Kidney (tissue), 14 donors: ENCODE data around the gene RAB29. TPM values are rescaled to one million over a fixed set of nuclear protein-coding genes. Genes with fewer than 3 reads are reported as not detected.

Source experiments
- DNase-seq, 5 donors: peaks; one replicate each; pipeline ENCODE4 v3.0.0-alpha.2; 2013 to 2020
- FAIRE-seq: peaks from 2 replicates; lab custom pipeline; 2012; peaks lifted over from hg19 to GRCh38; lab: Jason Lieb, UNC
- H3K27ac ChIP-seq, 2 donors: one replicate each; pipeline ENCODE4 v1.7.0; 2013; ENCODE audit warnings: low read depth in 2 of 2, low read length in 2 of 2, inconsistent platforms in 1 of 2
- H3K27me3 ChIP-seq: one replicate; pipeline ENCODE4 v1.7.1; 2013; ENCODE audit warnings: low read length, inconsistent platforms; ENCODE audit not compliant: control insufficient read depth, insufficient read depth
- H3K36me3 ChIP-seq, 3 donors: one replicate each; pipeline versions ENCODE4 v1.7.0 to v1.7.1; 2013; ENCODE audit warnings: low read length in 3 of 3, control low read depth in 1 of 3, inconsistent platforms in 1 of 3; ENCODE audit not compliant: insufficient read depth in 3 of 3, control insufficient read depth in 2 of 3
- H3K4me1 ChIP-seq, 3 donors: one replicate each; pipeline versions ENCODE4 v1.7.0 to v1.7.1; 2013; ENCODE audit warnings: low read length in 3 of 3, inconsistent platforms in 1 of 3, low read depth in 1 of 3; ENCODE audit not compliant: control insufficient read depth in 2 of 3, insufficient read depth in 2 of 3
- H3K4me3 ChIP-seq, 3 donors: one replicate each; pipeline versions ENCODE4 v1.7.0 to v1.8.1; 2013; ENCODE audit warnings: low read length in 3 of 3, control low read depth in 1 of 3, inconsistent platforms in 1 of 3
- H3K9ac ChIP-seq, 3 donors: one replicate each; pipeline versions ENCODE4 v1.7.0 to v1.7.1; 2013; ENCODE audit warnings: low read length in 3 of 3, control low read depth in 1 of 3, inconsistent platforms in 1 of 3
- H3K9me3 ChIP-seq, 3 donors: one replicate each; pipeline versions ENCODE4 v1.7.0 to v1.7.1; 2013; ENCODE audit warnings: low read length in 3 of 3, control low read depth in 1 of 3, inconsistent platforms in 1 of 3; ENCODE audit not compliant: control insufficient read depth in 2 of 3, insufficient read depth in 1 of 3
- CTCF ChIP-seq: IDR thresholded peaks from 3 replicates; pipeline ENCODE4 v1.5.1; 2012; ENCODE audit warnings: mild to moderate bottlenecking, moderate library complexity, borderline replicate concordance; ENCODE audit not compliant: insufficient read depth; ENCODE audit errors: extremely low read depth
- intact Hi-C: fragments of 100-400 bp; cut with DNase I; formaldehyde crosslinking; loops from one replicate; pipeline ENCODE4 v1.11.1; 2022
- polyA plus RNA-seq: library from polyadenylated mRNA; stranded (reverse); fragments of 350-450 nt; fragmentation: Illumina TruSeq; extraction: RNeasy Lipid Tissue Mini Kit (QIAGEN cat#74804); gene quantifications from one replicate; pipeline ENCODE4 v1.2.3, GENCODE V29; 2014; ENCODE audit warnings: low read depth, low replicate concordance; ENCODE audit not compliant: insufficient read depth
- total RNA-seq: library from RNA; stranded (reverse); fragmentation: NEBNext Ultra II Directional; extraction: Animal tissue kit (Norgen Biotek cat#: 25700); gene quantifications from one replicate; pipeline ENCODE4 v1.2.1, GENCODE V29; 2021
- donor health status: control.
- donor health status: control.
- donor health status: control.
- donor health status: control.
- donor health status: control.
- donor health status: DM: yes; HTN: yes; CAD: no.
- donor health status: Normal renal cell carcinoma (clear cell type).

The RAB29 gene
- total and polyA plus RNA-seq, 2 donors from 2014 or later = 25.9 to 52.4 TPM

- H3K4me3 ChIP-seq = no peak overlapping the region
- no peaks in the 10 kb centered on the region for H3K9me3 ChIP-seq
- no peak for TF ChIP-seq CTCF
- H3K27ac ChIP-seq = no peak overlapping the region
- no peaks in the 10 kb centered on the region for H3K36me3 ChIP-seq
- H3K9ac ChIP-seq = no peak overlapping the region
- H3K4me1 ChIP-seq = peaks cover 0 to 6% (median 0%) of the 10 kb centered on the region in 3 donors
- intact Hi-C loops = no loop called here
- DNase-seq (no peak), FAIRE-seq (no peak)
- no peaks in the 10 kb centered on the region for H3K27me3 ChIP-seq
Measured at GRCh38 chr1:205822397-205822796, 47.1 kb upstream of the RAB29 start.

GRCh38 chr1:205817988-205818387 is 42.7 kb upstream of the RAB29 start:
- Histone ChIP-seq H3K9ac (no peak overlapping the region), H3K36me3 (no peaks in the 10 kb centered on the region), H3K27me3 (no peaks in the 10 kb centered on the region), H3K4me1 (peaks cover 0 to 8% (median 3%) of the 10 kb centered on the region in 3 donors), H3K9me3 (no peaks in the 10 kb centered on the region), H3K4me3 (no peak overlapping the region), H3K27ac (no peak overlapping the region)
- intact Hi-C loops = no loop called here
- FAIRE-seq (no peak), DNase-seq (no peak)
- no peak for TF ChIP-seq CTCF

- no peak for TF ChIP-seq CTCF
Measured at GRCh38 chr1:205817364-205817763, 42.1 kb upstream of the RAB29 start.

GRCh38 chr1:205813755-205814058 is 38.4 kb upstream of the RAB29 start:
- Histone ChIP-seq H3K9me3 (no peaks in the 10 kb centered on the region), H3K4me1 (peaks cover 0 to 20% (median 19%) of the 10 kb centered on the region in 3 donors), H3K27ac (peak overlapping the region; percentile 75 to 85), H3K27me3 (no peaks in the 10 kb centered on the region), H3K4me3 (peak overlapping the region; percentile 69 to 92 (median 80)), H3K36me3 (peaks cover 0 to 4% (median 0%) of the 10 kb centered on the region in 3 donors), H3K9ac (peak overlapping the region; percentile 39 to 80 (median 66))
- FAIRE-seq (no peak), DNase-seq (peak in 1 of 5 donors; percentile 79)
- intact Hi-C loops = no loop called here
- TF ChIP-seq CTCF = no peak

More at GRCh38 chr1:205817364-205817763, 42.1 kb upstream of the RAB29 start:
- intact Hi-C loops = no loop called here
- Histone ChIP-seq H3K9me3 (no peaks in the 10 kb centered on the region), H3K36me3 (no peaks in the 10 kb centered on the region), H3K4me3 (no peak overlapping the region), H3K9ac (no peak overlapping the region), H3K27ac (no peak overlapping the region), H3K27me3 (no peaks in the 10 kb centered on the region), H3K4me1 (peaks cover 0 to 8% (median 3%) of the 10 kb centered on the region in 3 donors)
- DNase-seq (no peak), FAIRE-seq (no peak)
